ENCODE data around the gene RIN3.

The RIN3 gene

GRCh38 chr14:92651758-92652406 is 138.3 kb downstream of the RIN3 start:
- peak in 4 of 6 experiments; percentile 14 to 39 (median 28) for DNase-seq

DNA sequence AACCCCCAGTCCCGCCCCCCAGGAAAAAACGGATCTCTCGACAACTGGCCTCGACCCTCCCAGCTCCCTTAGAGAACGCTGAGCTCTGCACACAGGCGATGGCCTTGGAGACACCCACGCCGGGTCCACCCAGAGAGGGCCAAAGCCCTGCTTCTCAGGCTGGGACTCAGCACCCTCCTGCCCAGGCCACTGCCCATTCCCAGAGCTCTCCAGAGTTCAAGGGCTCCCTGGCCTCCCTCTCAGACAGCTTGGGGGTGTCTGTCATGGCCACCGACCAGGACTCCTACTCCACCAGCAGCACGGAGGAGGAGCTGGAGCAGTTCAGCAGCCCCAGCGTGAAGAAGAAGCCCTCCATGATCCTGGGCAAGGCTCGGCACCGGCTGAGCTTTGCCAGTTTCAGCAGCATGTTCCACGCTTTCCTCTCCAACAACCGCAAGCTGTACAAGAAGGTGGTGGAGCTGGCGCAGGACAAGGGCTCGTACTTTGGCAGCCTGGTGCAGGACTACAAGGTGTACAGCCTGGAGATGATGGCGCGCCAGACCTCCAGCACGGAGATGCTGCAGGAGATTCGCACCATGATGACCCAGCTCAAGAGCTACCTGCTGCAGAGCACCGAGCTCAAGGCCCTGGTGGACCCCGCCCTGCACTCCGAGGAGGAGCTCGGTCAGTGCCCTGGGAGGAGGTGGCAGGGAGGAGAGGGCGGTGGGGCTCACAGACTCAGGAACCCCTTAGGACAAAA is 139.0 kb downstream of the RIN3 start:
- DNase-seq: peak in 3 of 6 experiments; percentile 16 to 52 (median 26)

DNA sequence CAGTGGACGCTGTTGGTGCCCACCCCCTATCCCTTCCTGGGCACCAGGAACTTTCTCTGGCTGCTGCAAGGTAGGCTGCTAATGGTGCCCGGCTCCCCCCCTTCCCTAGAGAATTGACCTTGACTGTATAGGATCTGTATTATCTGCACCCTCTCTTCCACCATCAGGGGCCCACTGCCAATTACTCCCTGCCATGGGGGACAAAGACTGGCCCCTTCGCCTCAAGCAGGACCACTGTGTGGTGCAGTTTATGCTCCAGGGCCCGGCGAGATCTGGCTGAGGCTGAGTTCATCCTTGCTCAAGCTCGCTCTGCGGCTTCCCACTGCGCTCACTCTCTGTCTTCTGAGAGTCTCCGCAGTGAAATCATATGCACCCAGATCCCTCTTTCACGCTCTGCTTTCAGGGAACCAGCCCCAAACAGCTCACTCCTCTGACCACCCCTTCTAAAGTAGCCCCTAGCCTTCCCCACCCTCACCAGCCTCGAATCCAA is 139.6 kb downstream of the RIN3 start:
- DNase-seq: peak in 1 of 6 experiments; percentile 25

DNA sequence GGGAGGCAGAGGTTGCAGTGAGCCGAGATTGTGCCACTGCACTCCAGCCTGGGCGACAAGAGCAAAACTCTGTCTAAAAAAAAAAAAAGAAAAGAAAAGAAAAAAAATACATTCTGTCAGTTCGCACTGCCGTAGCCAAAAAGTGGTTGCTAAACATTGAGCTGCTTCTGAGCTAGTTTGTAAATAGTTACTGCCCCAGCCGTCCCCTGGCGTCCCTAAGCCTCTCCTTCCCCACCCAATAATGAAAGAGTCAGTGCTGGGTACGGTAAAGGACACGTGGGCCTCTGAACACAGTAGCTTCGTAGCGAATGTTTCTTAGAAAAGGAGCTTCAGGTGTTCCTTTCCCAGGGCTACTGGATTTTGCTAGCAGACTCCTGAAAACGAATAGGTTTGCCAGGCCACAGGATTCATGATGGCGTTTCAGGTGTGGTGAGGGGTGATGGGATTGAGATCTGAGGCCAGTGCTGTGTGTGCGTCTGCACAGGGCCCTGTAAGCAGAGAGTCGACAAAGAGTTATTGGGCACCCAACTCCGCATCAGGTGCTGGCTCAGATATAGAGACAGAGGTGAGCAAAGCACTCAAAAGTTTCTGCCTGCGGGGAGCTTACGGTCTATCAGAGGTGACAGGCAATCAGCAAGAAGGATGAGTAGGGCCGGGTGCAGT is 140.8 kb downstream of the RIN3 start:
- peak in 2 of 6 experiments; percentile 18 to 39 for DNase-seq

DNA sequence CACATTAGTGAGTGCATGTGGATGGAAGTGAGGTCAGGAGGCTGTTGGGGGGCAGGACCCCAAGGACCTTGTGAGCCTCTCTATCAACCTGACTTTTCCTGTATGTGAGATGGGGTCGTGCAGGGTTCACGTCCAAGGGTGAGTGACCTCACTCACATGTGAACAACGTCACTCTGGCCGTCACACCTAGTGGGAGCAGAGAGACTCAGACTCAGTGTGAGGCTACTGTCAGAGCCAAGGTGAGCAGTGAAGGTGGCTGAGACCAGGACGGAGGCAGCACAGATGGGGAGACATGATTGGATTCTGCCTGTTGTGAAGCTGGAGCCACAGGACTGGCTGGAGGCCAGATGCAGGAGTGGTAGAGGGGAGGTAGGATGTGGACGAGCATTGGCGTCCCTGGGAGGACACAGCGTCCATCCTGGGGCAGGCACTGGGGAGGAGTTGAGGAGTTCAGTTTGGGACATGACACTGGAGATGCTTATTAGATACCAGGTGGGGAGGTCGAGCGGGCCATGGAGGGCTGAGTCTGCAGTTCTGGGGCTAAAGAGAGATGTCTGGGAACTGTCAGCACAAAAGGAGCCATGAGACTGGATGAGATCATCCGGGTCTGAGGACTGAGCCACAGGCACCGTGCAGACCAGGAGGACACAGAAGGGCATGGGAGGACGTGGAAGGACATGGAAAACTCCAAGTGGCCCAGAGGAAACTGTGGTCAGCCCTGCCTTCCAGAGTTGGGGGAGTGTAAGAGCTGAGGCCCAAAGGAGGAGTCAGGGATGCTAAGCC is 142.0 kb downstream of the RIN3 start:
- no peak for DNase-seq

DNA sequence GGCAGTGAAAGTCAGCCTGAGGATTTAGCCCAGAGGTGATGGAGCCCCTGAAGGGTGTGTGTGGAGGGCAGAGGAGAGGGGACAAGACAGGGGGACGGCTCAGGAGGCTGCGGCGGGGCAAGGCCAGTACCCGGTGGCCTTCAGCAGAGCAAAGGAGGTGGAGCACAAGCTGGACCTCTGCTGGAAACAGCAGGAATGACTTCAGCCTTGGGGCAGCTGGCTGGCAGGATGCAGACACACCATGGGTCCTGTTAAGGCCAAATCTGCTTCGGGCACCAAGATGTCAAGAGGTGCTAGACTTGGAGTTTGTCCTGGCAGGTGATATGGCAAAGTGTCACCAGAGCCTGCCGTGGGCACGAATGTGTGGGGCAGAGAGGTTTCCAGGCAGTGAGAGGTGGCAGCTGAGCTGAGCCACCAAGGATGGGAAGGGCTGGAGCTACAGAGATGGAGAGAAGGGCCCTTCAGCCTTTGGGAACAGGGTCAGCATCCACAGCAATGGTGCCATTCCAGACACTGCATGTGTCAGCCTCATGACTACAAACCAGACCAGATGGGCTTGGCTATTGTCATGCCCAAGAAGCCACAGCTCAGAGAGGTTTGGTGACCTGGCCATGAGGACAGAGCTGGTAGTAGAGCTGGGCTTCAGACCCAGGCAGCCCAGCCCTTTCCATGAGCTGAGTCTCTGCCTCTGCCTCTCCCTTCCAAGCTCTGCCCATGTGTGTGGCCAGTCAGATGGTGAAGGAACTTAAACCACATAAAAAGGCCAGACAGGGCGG is 142.9 kb downstream of the RIN3 start:
- DNase-seq: no peak

- DNase-seq: no peak
These were observed 144.0 kb downstream of the RIN3 start for GRCh38 chr14:92657457-92658142.

- no peak for DNase-seq
These were observed 144.6 kb downstream of the RIN3 start for GRCh38 chr14:92658160-92658559.

- no peak for DNase-seq
These were observed 145.1 kb downstream of the RIN3 start for GRCh38 chr14:92658684-92659083.

DNA sequence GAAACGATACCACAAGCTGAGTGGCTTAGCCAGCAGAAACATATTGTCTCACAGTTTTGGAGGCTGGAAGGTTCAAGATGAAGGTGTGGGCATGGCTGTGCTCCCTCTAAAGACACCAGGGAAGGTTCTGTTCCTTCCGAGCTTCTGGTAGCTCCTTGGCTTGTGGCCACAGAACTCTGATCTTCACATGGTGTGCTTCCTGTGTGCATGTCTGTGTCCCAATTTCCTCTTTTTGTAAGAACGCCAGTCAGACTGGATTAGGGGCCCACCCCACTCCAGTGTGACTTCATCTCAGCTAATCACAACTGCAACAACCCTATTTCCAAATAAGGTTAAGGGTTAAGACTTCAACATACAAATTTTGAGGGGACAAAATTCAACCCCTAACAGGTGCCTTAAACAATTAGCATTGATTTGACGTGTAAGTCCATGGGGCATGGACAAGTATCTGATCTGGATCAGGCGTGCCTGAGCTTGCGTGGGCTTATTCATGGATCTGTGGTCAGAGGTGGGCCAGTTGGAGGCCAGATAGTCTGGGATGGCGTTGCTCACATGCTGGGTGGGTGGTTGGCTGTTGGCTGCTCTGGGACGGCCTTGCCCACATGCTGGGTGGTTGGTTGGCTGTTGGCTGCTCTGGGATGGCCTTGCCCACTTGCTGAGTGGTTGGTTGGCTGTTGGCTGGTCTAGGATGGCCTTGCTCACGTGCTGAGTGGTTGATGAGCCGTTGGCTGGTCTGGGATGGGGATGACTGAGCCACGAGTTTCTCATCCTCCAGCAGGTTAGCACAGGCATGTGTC is 146.4 kb downstream of the RIN3 start:
- DNase-seq: no peak

DNA sequence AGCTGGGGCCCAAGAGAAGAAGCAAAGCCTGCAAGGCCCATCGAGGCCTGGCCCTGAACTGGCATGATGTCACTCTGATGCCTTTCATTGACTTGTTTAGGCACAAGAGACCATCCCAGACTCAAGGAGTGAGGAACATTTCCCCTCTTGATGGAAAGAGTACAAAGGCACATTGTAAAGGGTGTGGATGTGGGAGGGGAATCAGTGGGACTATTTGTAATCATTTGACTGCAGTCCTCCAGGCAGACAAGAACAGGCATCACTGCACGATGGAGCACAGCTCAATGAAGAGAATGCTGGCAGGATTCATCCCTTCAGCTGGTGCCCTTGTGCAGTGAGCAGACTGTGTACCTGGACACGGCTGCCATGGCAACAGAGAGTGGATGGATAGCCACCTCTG is 147.0 kb downstream of the RIN3 start:
- no peak for DNase-seq

DNA sequence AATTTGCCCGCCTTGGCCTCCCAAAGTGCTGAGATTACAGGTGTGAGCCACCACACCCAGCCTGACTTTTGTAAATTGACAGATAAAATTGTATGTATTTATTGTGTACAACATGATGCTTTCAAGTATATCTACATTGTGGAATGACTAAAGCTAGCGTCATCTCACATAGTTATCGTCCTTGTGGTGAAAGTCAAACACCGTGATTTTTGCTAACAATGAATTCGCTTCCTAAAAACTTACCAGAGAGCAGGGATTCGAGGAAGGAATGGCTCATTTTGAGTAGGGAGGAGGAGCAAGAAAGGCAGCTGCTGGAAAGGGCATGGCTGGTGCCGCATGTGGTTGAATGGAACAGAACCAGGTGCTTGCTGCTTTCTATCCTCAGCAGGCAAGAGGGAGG is 149.5 kb downstream of the RIN3 start:
- no peak for DNase-seq

- no peak for DNase-seq
These were observed 152.1 kb downstream of the RIN3 start for GRCh38 chr14:92665661-92666110.

DNA sequence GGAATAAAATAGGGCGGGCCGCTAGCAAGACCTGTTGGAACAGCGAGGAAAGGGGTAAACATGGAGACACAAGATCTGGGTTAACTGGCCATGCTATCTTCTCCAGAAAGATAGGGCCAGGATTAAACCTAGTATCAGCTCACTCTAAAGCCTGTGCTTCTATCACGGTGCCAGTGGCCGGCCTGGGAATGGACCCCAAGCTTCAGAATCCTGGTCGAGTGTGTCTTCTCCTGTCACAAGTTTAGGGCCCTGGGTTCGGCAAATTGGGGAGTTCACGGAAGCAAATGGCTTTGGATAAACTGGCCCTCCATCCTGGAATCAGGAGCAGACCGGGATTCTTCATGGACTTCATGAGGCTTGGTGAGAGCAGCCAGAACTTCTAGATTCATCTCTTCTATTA is 152.7 kb downstream of the RIN3 start:
- DNase-seq: no peak

DNA sequence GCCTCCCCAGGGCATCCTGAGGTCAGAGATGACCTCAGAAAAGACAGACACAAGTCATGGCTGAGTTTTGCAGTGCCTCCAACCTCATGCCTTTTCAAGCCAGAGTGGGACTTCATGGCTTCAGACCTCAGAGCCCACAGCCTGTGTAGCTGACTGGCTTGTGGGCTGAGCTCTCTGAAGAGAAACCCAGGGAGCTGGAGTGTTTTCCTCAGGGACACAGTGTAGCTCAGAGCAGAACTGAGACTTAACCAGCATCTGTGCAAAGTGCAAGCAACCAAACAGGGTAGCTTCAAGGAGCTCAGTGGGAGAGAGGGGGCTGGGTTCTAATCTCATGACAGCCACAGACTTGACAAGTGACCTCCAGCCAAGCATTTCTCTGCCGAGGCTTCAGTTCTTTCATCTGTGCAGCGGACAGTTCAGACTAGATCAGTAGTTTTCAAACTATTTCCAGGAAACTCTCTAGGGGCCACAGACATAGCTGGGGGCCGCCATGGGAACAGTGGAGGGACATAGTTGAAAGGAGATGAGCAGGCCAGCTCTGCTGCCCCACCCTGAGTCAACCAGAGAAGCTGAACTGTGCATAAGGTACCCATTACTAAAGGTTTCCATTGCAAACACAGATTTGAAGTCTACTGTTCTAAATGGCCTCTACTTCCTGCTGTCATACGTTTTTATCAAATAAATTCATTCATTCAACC is 154.8 kb downstream of the RIN3 start:
- DNase-seq: no peak

DNA sequence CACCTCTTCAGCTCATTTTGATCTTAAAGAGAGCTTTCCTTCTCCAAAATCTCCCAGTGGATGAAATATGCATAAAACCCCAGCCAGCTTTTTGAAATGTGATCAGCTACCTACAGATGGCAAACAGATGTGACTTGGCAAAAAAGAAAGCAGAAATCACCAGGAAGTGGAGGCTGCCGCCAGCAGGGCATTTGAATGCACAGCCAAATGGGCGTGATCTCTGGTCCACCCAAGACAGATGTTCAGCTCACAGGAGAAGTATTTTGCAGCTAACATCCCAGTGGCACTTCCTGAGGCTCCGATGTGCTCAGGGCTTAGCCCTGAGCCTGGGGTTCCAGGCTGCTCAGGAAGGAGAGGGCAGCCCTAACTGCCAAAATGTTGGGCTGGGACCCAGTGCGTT is 156.6 kb downstream of the RIN3 start:
- no peak for DNase-seq

GRCh38 chr14:92670643-92671366 is 157.2 kb downstream of the RIN3 start:
- no peak for DNase-seq

DNA sequence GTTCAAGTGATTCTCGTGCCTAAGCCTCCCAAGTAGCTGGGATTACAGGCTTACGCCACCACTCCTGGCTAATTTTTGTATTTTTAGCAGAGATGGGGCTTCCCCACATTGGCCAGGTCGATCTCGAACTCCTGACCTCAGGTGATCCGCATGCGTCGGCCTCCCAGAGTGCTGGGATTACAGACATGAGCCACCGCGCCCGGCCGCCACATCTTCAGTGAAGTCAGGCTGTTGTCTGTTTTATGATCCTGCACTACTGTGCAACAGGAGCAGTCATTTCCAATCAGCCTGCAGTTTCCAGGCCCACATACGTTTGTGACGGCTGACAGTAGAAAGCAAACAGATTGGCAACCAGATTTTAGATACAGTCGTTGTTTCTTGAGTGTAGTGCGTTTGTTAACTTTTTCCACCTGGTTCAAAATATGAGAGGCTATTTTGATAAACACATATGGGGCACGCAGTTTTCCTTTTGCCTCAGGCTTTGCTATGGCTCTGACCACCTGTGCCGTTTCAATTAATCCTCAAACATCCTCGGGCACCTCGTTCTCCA is 160.1 kb downstream of the RIN3 start:
- no peak for DNase-seq

DNA sequence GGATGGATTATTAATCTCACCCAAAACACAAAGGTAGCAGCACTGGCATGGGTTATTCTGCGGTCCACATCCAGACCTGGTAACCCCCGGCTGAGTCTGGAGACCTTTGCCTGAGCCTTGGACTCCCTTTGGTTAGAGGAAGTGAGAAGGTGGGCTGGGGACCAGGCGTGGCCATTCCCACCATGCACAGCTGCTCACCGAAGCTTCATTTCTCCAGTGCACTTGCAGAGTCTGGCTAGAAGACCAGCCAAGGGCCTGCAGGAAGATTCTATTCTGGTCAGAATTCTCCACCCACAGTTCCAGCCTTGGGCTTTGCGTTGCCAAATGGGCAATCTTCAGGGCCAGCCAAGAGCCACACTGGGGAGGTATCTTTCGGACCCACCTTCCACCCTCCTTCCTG is 161.8 kb downstream of the RIN3 start:
- no peak for DNase-seq

Data from stimulated activated naive CD4-positive, alpha-beta T cell (primary cell).